NOMO-1 treated with dmso at 0.1 percent for 144 hours (cell line): Measurements from ENCODE around the gene DDX53.

ENCODE experiments used
- DNase-seq: peaks from one replicate; lab custom pipeline; 2025; ENCODE audit not compliant: unreplicated experiment; lab: John Stamatoyannopoulos, UW

The DDX53 gene

GRCh38 chrX:22999696-23000223 lies at the start of gene DDX53:
TSS of gene DDX53 (plus strand) at chrX:22999960. CDS start at chrX:23000058, 98 bp downstream.
- no peak for DNase-seq

GRCh38 chrX:22950269-22951266 lies 49.2 kb upstream of the DDX53 start:
- no peak for DNase-seq

GRCh38 chrX:22952010-22952409 lies 47.8 kb upstream of the DDX53 start:
- no peak for DNase-seq

GRCh38 chrX:22958250-22958649 lies 41.5 kb upstream of the DDX53 start:
- no peak for DNase-seq

GRCh38 chrX:22959204-22959920 lies 40.4 kb upstream of the DDX53 start:
- no peak for DNase-seq

GRCh38 chrX:22963196-22963595 lies 36.6 kb upstream of the DDX53 start:
- DNase-seq = no peak

- no peak for DNase-seq
These were observed 31.3 kb upstream of the DDX53 start for GRCh38 chrX:22968494-22968893.

- DNase-seq = no peak
These were observed 30.3 kb upstream of the DDX53 start for GRCh38 chrX:22969411-22969810.

GRCh38 chrX:22970861-22971260 lies 28.9 kb upstream of the DDX53 start:
- no peak for DNase-seq

GRCh38 chrX:22974616-22975015 lies 25.1 kb upstream of the DDX53 start:
- no peak for DNase-seq

GRCh38 chrX:22975786-22976185 lies 24.0 kb upstream of the DDX53 start:
- no peak for DNase-seq

GRCh38 chrX:22985958-22986357 lies 13.8 kb upstream of the DDX53 start:
- DNase-seq = no peak

- DNase-seq = no peak
These were observed 12.3 kb upstream of the DDX53 start for GRCh38 chrX:22987452-22987851.

GRCh38 chrX:23003116-23003515 lies 3.4 kb downstream of the DDX53 start:
- no peak for DNase-seq

GRCh38 chrX:23008431-23009099 lies 8.8 kb downstream of the DDX53 start:
- no peak for DNase-seq

GRCh38 chrX:23012162-23012561 lies 12.4 kb downstream of the DDX53 start:
- DNase-seq = no peak

- no peak for DNase-seq
These were observed 12.9 kb downstream of the DDX53 start for GRCh38 chrX:23012636-23013035.

GRCh38 chrX:23013366-23013765 lies 13.6 kb downstream of the DDX53 start:
- no peak for DNase-seq

- no peak for DNase-seq
These were observed 31.8 kb downstream of the DDX53 start for GRCh38 chrX:23031600-23031999.

GRCh38 chrX:23035493-23035892 lies 35.7 kb downstream of the DDX53 start:
- no peak for DNase-seq

GRCh38 chrX:23046443-23046842 lies 46.7 kb downstream of the DDX53 start:
- DNase-seq = no peak
